ENCODE measurements around the gene NOL9. TPM values are rescaled to one million over a fixed set of nuclear protein-coding genes. Genes with fewer than 3 reads are reported as not detected.
"Not testable (repeated sequence)": the region's sequence is repeated elsewhere in the genome, so short reads cannot be mapped to it uniquely, and the experiment has no call there.

Gene NOL9
- polyA plus RNA-seq, 3 donors = 3.7 to 11.5 (median 7.6) TPM

- Mint-ChIP-seq H3K9me3 (peaks cover 0 to 5% (median 0%) of the 10 kb centered on the region in 7 donors), H3K4me3 (no peak overlapping the region), H3K27me3 (ENCODE audit: low read depth in 3 of 3) (peaks cover 0 to 6% (median 3%) of the 10 kb centered on the region in 3 donors), H3K27ac (no peak overlapping the region), H3K4me1 (no peaks in the 10 kb centered on the region), H3K36me3 (no peaks in the 10 kb centered on the region)
- no peak for DNase-seq
- Histone ChIP-seq H3K9me3 (replicated peaks in 1 of 2; ENCODE audit: control insufficient read depth in 1 of 2, insufficient read depth in 1 of 2, low read length in 2 of 2) (no peaks in the 10 kb centered on the region), H3K36me3 (replicated peaks in 1 of 2; ENCODE audit: control insufficient read depth in 1 of 2, insufficient read depth in 2 of 2, low read length in 2 of 2) (no peaks in the 10 kb centered on the region), H3K27me3 (ENCODE audit: control insufficient read depth in 2 of 2, insufficient read depth in 2 of 2, low read length in 2 of 2) (no peaks in the 10 kb centered on the region), H4K20me1 (ENCODE audit: insufficient read depth, low read length) (no peaks in the 10 kb centered on the region), H3K9ac (ENCODE audit: insufficient read depth, low read length, poor library complexity, severe bottlenecking) (no peak overlapping the region), H2AFZ (ENCODE audit: insufficient read depth, low read depth, low read length, poor library complexity, severe bottlenecking) (no peak overlapping the region), H3K4me3 (replicated peaks in 1 of 3; ENCODE audit: low read depth in 2 of 3, low read length in 3 of 3) (no peak overlapping the region), H3K79me2 (ENCODE audit: insufficient read depth, low read length) (no peaks in the 10 kb centered on the region), H3K4me2 (replicated peaks; ENCODE audit: extremely low read depth, low read length, poor library complexity, severe bottlenecking) (no peak overlapping the region), H3K27ac (ENCODE audit: low read depth in 1 of 2, low read length in 2 of 2) (no peak overlapping the region), H3K4me1 (ENCODE audit: control insufficient read depth in 1 of 2, insufficient read depth in 2 of 2, low read length in 2 of 2) (no peaks in the 10 kb centered on the region)
- 78% methylated on average over 9 of the region's 9 CpGs for WGBS (ENCODE audit: insufficient coverage)
- intact Hi-C loops (cut with micrococcal nuclease) = no loop called here
- TF ChIP-seq, protein P1, sequence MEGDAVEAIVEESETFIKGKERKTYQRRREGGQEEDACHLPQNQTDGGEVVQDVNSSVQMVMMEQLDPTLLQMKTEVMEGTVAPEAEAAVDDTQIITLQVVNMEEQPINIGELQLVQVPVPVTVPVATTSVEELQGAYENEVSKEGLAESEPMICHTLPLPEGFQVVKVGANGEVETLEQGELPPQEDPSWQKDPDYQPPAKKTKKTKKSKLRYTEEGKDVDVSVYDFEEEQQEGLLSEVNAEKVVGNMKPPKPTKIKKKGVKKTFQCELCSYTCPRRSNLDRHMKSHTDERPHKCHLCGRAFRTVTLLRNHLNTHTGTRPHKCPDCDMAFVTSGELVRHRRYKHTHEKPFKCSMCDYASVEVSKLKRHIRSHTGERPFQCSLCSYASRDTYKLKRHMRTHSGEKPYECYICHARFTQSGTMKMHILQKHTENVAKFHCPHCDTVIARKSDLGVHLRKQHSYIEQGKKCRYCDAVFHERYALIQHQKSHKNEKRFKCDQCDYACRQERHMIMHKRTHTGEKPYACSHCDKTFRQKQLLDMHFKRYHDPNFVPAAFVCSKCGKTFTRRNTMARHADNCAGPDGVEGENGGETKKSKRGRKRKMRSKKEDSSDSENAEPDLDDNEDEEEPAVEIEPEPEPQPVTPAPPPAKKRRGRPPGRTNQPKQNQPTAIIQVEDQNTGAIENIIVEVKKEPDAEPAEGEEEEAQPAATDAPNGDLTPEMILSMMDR (IDR thresholded peaks at IDR 0.05) = no peak
These were observed 6.0 kb upstream of the NOL9 start for GRCh38 chr1:6560267-6560666.

GRCh38 chr1:6559161-6559560 is 4.8 kb upstream of the NOL9 start:
- not testable (repeated sequence) for H3K79me2 ChIP-seq (ENCODE audit: insufficient read depth, low read length); H3K9me3 ChIP-seq (replicated peaks in 1 of 2; ENCODE audit: control insufficient read depth in 1 of 2, insufficient read depth in 1 of 2, low read length in 2 of 2); H3K36me3 Mint-ChIP-seq; H3K27ac Mint-ChIP-seq; H3K27ac ChIP-seq (ENCODE audit: low read depth in 1 of 2, low read length in 2 of 2); H3K27me3 ChIP-seq (ENCODE audit: control insufficient read depth in 2 of 2, insufficient read depth in 2 of 2, low read length in 2 of 2); H3K4me1 ChIP-seq (ENCODE audit: control insufficient read depth in 1 of 2, insufficient read depth in 2 of 2, low read length in 2 of 2); H3K4me3 ChIP-seq (replicated peaks in 1 of 3; ENCODE audit: low read depth in 2 of 3, low read length in 3 of 3); DNase-seq; H2AFZ ChIP-seq (ENCODE audit: insufficient read depth, low read depth, low read length, poor library complexity, severe bottlenecking); H3K27me3 Mint-ChIP-seq (ENCODE audit: low read depth in 3 of 3); H3K4me2 ChIP-seq (replicated peaks; ENCODE audit: extremely low read depth, low read length, poor library complexity, severe bottlenecking); H4K20me1 ChIP-seq (ENCODE audit: insufficient read depth, low read length); H3K4me3 Mint-ChIP-seq; H3K9me3 Mint-ChIP-seq; H3K36me3 ChIP-seq (replicated peaks in 1 of 2; ENCODE audit: control insufficient read depth in 1 of 2, insufficient read depth in 2 of 2, low read length in 2 of 2); H3K9ac ChIP-seq (ENCODE audit: insufficient read depth, low read length, poor library complexity, severe bottlenecking); H3K4me1 Mint-ChIP-seq
- no CpG with 5 or more reads among the region's 11 CpGs for whole genome bisulfite sequencing (ENCODE audit: insufficient coverage)
- intact Hi-C loops (cut with micrococcal nuclease) = loop anchor here (5.0 to 10.0 kb wide), 2 partner anchors 63 to 164 kb away; partner anchors contain the start of genes ACOT7 (in 1 of the 2) and THAP3 (in 1 of the 2)

Measured in CD14-positive monocyte (primary cell).